ENCODE data around the gene JAZF1. TPM values are rescaled to one million over a fixed set of nuclear protein-coding genes. Genes with fewer than 3 reads are reported as not detected.

Gene JAZF1
- total RNA-seq, 1 experiment from 2014 or later: 9.1 TPM

- Histone ChIP-seq H3K23me2 (ENCODE audit: insufficient read length, low read depth, low read length, poor library complexity, severe bottlenecking) (no peaks in the 10 kb centered on the region), H3K14ac (ENCODE audit: insufficient read depth, low read length) (no peak overlapping the region), H2BK15ac (ENCODE audit: low read depth, low read length) (no peak overlapping the region), H4K8ac (replicated peaks; ENCODE audit: insufficient read length, low read depth, low read length) (no peak overlapping the region), H2BK5ac (ENCODE audit: insufficient read length, low read length) (no peak overlapping the region), H3K9me3 (ENCODE audit: control insufficient read depth, low read depth, low read length) (no peaks in the 10 kb centered on the region), H2AFZ (ENCODE audit: low read length) (no peak overlapping the region), H3K4me1 (ENCODE audit: insufficient read depth, low read length) (no peaks in the 10 kb centered on the region), H3K56ac (ENCODE audit: insufficient read length, low read depth, low read length) (no peak overlapping the region), H3K23ac (ENCODE audit: insufficient read length, low read depth, low read length) (no peak overlapping the region), H3K4ac (ENCODE audit: low read depth, low read length) (no peak overlapping the region), H3K27me3 (ENCODE audit: insufficient read depth, low read length) (no peaks in the 10 kb centered on the region), H2BK12ac (ENCODE audit: insufficient read length, low read depth, low read length) (no peak overlapping the region), H3K18ac (ENCODE audit: insufficient read length, low read depth, low read length) (no peak overlapping the region), H2BK20ac (ENCODE audit: low read depth, low read length, poor library complexity, severe bottlenecking) (no peak overlapping the region), H4K91ac (ENCODE audit: insufficient read length, low read depth, low read length) (no peak overlapping the region), H3K79me1 (ENCODE audit: insufficient read depth, low read depth, low read length, poor library complexity, severe bottlenecking) (no peaks in the 10 kb centered on the region), H2BK120ac (ENCODE audit: low read depth, low read length, poor library complexity, severe bottlenecking) (no peak overlapping the region), H4K5ac (ENCODE audit: insufficient read length, low read depth, low read length) (no peak overlapping the region), H3K79me2 (ENCODE audit: insufficient read depth, low read length) (no peaks in the 10 kb centered on the region), H3T11ph (ENCODE audit: low read length) (no peak overlapping the region), H3K9ac (ENCODE audit: extremely low read depth, insufficient read length, low read length) (no peak overlapping the region), H4K20me1 (ENCODE audit: control insufficient read depth, insufficient read depth, insufficient read length) (no peaks in the 10 kb centered on the region), H3K27ac (ENCODE audit: insufficient read length, low read depth, low read length) (no peak overlapping the region), H3K4me2 (ENCODE audit: insufficient read depth, insufficient read length, low read length) (no peak overlapping the region), H2AK5ac (ENCODE audit: insufficient read length, low read length) (no peak overlapping the region)
- WGBS (ENCODE audit: extremely low coverage, insufficient read length, low lambda C conversion rate): no CpG with 5 or more reads among the region's 14 CpGs
- Mint-ChIP-seq H3K9me3 (no peaks in the 10 kb centered on the region), H3K27me3 (ENCODE audit: low read depth) (no peaks in the 10 kb centered on the region), H3K4me3 (no peak overlapping the region), H3K27ac (no peak overlapping the region; a peak in 2 of 7 replicates), H3K4me1 (no peaks in the 10 kb centered on the region), H3K36me3 (ENCODE audit: insufficient read depth in 1 of 3, low read depth in 3 of 3) (no peaks in the 10 kb centered on the region; a peak in 3 of 7 replicates)
- TF ChIP-seq, protein P1, sequence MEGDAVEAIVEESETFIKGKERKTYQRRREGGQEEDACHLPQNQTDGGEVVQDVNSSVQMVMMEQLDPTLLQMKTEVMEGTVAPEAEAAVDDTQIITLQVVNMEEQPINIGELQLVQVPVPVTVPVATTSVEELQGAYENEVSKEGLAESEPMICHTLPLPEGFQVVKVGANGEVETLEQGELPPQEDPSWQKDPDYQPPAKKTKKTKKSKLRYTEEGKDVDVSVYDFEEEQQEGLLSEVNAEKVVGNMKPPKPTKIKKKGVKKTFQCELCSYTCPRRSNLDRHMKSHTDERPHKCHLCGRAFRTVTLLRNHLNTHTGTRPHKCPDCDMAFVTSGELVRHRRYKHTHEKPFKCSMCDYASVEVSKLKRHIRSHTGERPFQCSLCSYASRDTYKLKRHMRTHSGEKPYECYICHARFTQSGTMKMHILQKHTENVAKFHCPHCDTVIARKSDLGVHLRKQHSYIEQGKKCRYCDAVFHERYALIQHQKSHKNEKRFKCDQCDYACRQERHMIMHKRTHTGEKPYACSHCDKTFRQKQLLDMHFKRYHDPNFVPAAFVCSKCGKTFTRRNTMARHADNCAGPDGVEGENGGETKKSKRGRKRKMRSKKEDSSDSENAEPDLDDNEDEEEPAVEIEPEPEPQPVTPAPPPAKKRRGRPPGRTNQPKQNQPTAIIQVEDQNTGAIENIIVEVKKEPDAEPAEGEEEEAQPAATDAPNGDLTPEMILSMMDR (conservative IDR thresholded peaks at IDR 0.05): no peak
- no peak for DNase-seq
These were observed 67.6 kb downstream of the JAZF1 start for GRCh38 chr7:28112883-28113540.
